Panc1 (cell line): ENCODE results near the gene PRR5.

ENCODE experiments used
- POLR2AphosphoS5 ChIP-seq: IDR thresholded peaks from 2 replicates; pipeline ENCODE4 v1.6.1; 2012; ENCODE audit warnings: mild to moderate bottlenecking, low read depth, low read length, moderate library complexity
- TF ChIP-seq, protein P1 (sequence below): fragments of 450-650 bp; IDR thresholded peaks from 2 replicates; pipeline ENCODE4 v1.5.1; 2017; ENCODE audit warnings: mild to moderate bottlenecking

GRCh38 chr22:44728761-44729324 is 26.8 kb downstream of the PRR5 start:
- TF ChIP-seq, protein P1, sequence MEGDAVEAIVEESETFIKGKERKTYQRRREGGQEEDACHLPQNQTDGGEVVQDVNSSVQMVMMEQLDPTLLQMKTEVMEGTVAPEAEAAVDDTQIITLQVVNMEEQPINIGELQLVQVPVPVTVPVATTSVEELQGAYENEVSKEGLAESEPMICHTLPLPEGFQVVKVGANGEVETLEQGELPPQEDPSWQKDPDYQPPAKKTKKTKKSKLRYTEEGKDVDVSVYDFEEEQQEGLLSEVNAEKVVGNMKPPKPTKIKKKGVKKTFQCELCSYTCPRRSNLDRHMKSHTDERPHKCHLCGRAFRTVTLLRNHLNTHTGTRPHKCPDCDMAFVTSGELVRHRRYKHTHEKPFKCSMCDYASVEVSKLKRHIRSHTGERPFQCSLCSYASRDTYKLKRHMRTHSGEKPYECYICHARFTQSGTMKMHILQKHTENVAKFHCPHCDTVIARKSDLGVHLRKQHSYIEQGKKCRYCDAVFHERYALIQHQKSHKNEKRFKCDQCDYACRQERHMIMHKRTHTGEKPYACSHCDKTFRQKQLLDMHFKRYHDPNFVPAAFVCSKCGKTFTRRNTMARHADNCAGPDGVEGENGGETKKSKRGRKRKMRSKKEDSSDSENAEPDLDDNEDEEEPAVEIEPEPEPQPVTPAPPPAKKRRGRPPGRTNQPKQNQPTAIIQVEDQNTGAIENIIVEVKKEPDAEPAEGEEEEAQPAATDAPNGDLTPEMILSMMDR: no peak
- no peak for TF ChIP-seq POLR2AphosphoS5
